Measurements from ENCODE around the gene PRAMEF15.
"Not testable (repeated sequence)": the region's sequence is repeated elsewhere in the genome, so short reads cannot be mapped to it uniquely, and the experiment has no call there.

PRAMEF15 gene

DNA sequence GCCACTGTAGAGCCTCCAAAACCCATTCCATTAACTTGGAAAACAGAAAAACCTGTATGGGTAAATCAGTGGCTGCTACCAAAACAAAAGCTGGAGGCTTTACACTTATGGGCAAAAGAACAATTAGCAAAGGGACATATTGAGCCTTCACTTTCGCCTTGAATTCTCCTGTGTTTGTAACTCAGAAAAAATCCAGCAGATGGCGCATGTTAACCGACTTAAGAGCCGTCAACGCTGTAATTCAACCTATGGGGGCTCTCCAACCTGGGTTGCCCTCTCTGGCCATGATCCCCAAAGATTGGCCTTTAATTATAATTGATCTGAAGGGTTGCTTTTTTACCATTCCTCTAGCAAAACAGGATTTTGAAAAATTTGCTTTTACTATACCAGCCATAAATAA, 41.4 kb downstream of the PRAMEF15 start:
- not testable (repeated sequence) for H3K27me3 Mint-ChIP-seq (ENCODE audit: low read depth); H3K9me3 Mint-ChIP-seq; H3K27ac Mint-ChIP-seq; H3K4me1 Mint-ChIP-seq; H3K36me3 Mint-ChIP-seq (ENCODE audit: low read depth); H3K4me3 Mint-ChIP-seq
- TF ChIP-seq CTCF (IDR thresholded peaks at IDR 0.05; ENCODE audit: unreplicated experiment in 3 of 3), result peak; percentile 59 to 65 (median 64)

- H3K27ac Mint-ChIP-seq; H3K4me3 Mint-ChIP-seq; H3K4me1 Mint-ChIP-seq; H3K9me3 Mint-ChIP-seq; H3K36me3 Mint-ChIP-seq (ENCODE audit: low read depth): not testable (repeated sequence)
- peaks cover 12% of the 10 kb centered on the region for H3K27me3 Mint-ChIP-seq (ENCODE audit: low read depth)
These were observed 47.0 kb downstream of the PRAMEF15 start for GRCh38 chr1:13362364-13362763.

DNA sequence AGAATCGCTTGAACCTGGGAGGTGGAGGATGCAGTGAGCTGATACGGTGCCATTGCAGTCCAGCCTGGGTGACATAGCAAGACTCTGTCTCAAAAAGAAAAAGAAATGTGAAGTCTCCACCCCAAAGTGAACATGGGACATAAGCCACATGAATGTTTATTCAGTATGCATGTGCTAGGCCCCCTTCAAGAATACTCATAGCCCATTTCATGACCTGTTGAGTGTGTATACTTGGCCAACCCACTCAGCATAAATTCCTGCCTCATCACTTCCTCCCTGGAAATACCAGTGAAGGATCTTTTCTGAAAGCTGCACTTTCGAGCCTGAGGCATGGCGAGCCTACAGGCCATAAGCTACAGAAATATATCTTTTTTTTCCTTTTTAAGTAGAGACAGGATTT, 49.5 kb downstream of the PRAMEF15 start:
- H3K9me3 Mint-ChIP-seq; H3K4me3 Mint-ChIP-seq; H3K4me1 Mint-ChIP-seq; H3K27ac Mint-ChIP-seq; H3K36me3 Mint-ChIP-seq (ENCODE audit: low read depth): not testable (repeated sequence)
- peaks cover 12% of the 10 kb centered on the region for H3K27me3 Mint-ChIP-seq (ENCODE audit: low read depth)

DNA sequence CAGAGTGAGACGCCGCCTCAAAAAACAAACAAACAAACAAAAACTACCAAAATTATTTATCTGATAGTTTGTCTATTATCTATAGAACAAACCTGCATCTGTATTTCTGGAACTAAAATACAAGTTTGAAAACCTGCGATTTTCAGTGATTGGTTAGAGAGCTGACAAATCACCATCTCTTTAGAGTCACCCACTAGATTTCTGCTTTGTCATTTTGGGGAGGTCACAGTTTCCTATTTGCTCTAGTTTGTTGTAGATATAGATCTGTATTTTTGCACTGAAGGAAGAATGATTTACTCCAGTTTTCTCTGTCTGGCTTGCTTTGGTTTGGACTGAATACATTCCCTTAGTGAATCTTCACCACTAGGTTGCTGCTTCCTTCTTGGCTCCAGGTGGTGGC, 51.2 kb downstream of the PRAMEF15 start:
- Mint-ChIP-seq H3K27me3 (ENCODE audit: low read depth) (peaks cover 14% of the 10 kb centered on the region), H3K9me3 (peaks cover 16% of the 10 kb centered on the region)
- not testable (repeated sequence) for H3K36me3 Mint-ChIP-seq (ENCODE audit: low read depth); H3K4me1 Mint-ChIP-seq; H3K4me3 Mint-ChIP-seq; H3K27ac Mint-ChIP-seq

- not testable (repeated sequence) for H3K4me3 Mint-ChIP-seq; H3K36me3 Mint-ChIP-seq (ENCODE audit: low read depth); H3K4me1 Mint-ChIP-seq; H3K27ac Mint-ChIP-seq
- H3K9me3 Mint-ChIP-seq, result peaks cover 16% of the 10 kb centered on the region
- H3K27me3 Mint-ChIP-seq (ENCODE audit: low read depth), result peaks cover 14% of the 10 kb centered on the region
These were observed 53.2 kb downstream of the PRAMEF15 start for GRCh38 chr1:13368544-13368943.

Data from nephron (organoid).